ENCODE measurements around the gene PLEKHG1.

DNA sequence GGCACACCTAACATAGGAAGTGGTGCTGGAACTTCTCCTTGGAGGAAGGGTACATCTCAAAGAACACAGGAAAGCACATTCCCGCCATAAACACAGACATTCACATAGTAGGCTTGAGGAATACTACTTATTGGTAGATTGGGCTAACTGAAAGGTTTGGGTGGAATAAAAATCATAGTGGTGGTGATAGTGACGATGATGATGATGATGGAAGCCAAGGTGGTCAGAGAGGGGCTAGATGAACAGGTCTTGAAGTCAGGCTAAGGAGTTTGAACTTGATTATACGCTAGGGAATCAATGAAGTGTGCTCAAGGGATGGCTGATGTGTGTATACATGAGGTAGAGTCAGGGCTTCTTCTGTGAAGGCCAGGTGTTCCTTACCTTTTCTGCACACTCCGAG, 12.0 kb upstream of the PLEKHG1 start:
- TF ChIP-seq, protein P1, sequence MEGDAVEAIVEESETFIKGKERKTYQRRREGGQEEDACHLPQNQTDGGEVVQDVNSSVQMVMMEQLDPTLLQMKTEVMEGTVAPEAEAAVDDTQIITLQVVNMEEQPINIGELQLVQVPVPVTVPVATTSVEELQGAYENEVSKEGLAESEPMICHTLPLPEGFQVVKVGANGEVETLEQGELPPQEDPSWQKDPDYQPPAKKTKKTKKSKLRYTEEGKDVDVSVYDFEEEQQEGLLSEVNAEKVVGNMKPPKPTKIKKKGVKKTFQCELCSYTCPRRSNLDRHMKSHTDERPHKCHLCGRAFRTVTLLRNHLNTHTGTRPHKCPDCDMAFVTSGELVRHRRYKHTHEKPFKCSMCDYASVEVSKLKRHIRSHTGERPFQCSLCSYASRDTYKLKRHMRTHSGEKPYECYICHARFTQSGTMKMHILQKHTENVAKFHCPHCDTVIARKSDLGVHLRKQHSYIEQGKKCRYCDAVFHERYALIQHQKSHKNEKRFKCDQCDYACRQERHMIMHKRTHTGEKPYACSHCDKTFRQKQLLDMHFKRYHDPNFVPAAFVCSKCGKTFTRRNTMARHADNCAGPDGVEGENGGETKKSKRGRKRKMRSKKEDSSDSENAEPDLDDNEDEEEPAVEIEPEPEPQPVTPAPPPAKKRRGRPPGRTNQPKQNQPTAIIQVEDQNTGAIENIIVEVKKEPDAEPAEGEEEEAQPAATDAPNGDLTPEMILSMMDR (IDR thresholded peaks at IDR 0.05) = no peak
- TF ChIP-seq EZH2 (IDR thresholded peaks at IDR 0.05; ENCODE audit: borderline replicate concordance, insufficient read depth, low read depth, low read length, poor library complexity, severe bottlenecking) = no peak
